Head of caudate nucleus (tissue), 42 donors: Measurements from ENCODE around the gene VPS9D1.
A peak's percentile ranks its signal among the peaks of the same experiment; 100 is the strongest.
"Not testable (repeated sequence)": the region's sequence is repeated elsewhere in the genome, so short reads cannot be mapped to it uniquely, and the experiment has no call there.

ENCODE experiments used
- DNase-seq, 42 donors: peaks; one replicate each; pipeline versions ENCODE4 v3.0.0 to v3.0.0-alpha.2; 2020 to 2021; ENCODE audit warnings: mixed read lengths in 7 of 42
- intact Hi-C: fragments of 100-400 bp; cut with DNase I; formaldehyde crosslinking; loops from one replicate; pipeline ENCODE4 v1.15.0; 2022

The VPS9D1 gene

GRCh38 chr16:89698717-89699116, 22.0 kb downstream of the VPS9D1 start:
- DNase-seq, intact Hi-C loops: not testable (repeated sequence)

- peak in 1 of 42 donors; percentile 36 for DNase-seq
- intact Hi-C loops: no loop called here
Observed at GRCh38 chr16:89697616-89698331, 22.9 kb downstream of the VPS9D1 start.

DNA sequence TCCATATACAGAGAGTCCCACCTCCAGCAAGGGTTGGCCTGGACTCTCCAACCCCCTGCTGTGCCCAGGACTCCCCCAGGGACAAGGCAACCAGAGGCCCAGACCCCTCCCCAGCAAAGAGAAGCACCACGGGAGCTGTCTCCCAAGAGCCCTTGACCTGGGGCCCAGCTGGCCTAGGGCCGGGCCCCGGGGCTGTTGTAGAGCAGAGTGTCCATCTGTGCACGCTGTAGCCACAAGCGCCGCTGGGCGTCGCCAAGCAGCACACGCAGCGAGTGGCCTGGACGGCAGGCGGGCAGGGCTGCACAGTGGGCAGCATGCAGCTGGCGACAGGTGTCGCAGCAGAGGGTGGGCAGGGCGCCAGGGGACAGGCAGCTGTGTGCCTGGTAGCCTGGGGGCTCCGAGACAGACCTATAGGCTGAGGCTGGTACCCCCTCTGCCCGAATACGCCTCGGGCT, 23.5 kb downstream of the VPS9D1 start:
- intact Hi-C loops: no loop called here
- DNase-seq: no peak

- intact Hi-C loops: no loop called here
- peak in 1 of 42 donors; percentile 36 for DNase-seq
Observed at GRCh38 chr16:89696670-89697128, 24.0 kb downstream of the VPS9D1 start.

- DNase-seq: peak in 2 of 42 donors; percentile 23 to 38
Observed at GRCh38 chr16:89695875-89696669, 24.6 kb downstream of the VPS9D1 start.

GRCh38 chr16:89695086-89695874, 25.4 kb downstream of the VPS9D1 start:
- intact Hi-C loops: no loop called here
- DNase-seq: peak in 3 of 42 donors; percentile 21 to 36 (median 27)

More at GRCh38 chr16:89695875-89696669, 24.6 kb downstream of the VPS9D1 start:
- intact Hi-C loops: no loop called here

DNA sequence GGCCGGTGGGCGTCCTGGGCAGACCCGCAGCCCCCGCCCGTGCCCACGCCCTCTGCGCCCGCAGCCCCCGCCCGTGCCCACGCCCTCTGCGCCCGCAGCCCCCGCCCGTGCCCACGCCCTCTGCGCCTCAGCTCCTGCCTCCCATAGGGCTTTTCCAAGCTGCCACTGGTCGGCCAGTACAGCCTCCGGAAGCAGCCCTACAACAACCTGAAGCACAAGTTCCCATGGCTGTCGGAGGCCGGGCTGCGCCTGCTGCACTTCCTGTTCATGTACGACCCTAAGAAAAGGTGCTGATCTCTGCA, 26.0 kb downstream of the VPS9D1 start:
- intact Hi-C loops, DNase-seq: not testable (repeated sequence)

DNA sequence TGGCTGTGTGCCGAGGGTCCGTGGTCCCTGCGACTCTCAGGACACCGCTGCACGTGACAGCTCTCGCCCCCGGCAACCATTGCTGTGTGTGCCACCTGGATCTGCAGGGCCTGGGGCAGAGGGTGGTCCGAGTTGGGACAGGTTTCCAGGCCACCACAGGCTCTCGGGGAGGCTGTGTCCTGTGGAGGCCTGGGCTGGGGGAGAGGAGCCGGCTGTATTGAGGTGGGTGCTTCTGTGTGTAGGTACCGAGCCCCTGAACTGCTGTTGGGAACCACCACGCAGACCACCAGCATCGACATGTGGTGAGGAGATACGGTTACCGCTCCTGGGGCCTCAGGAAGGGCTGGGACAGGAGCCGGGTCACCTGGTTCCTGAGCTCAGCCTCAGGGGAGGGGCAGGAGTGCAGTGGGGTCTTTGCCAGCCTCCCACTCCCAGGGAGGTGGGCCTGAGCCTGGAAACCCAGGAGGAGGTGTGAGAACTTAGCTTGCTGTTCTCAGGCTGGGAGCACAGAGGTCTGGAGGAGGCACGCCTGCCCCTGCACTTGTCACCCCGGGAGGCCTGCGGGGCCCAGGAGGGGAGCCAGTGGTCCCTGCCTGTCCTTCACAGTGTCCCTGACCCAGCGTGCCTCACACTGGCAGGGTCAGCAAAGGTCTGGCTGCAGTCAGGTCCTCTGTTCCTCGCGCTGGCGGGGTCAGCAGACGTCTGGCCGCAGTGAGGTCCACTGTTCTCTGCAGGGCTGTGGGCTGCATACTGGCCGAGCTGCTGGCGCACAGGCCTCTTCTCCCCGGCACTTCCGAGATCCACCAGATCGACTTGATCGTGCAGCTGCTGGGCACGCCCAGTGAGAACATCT, 26.5 kb downstream of the VPS9D1 start:
- no peak for DNase-seq
- intact Hi-C loops: no loop called here

- no peak for DNase-seq
- intact Hi-C loops: no loop called here
Observed at GRCh38 chr16:89693289-89693731, 27.4 kb downstream of the VPS9D1 start.

DNA sequence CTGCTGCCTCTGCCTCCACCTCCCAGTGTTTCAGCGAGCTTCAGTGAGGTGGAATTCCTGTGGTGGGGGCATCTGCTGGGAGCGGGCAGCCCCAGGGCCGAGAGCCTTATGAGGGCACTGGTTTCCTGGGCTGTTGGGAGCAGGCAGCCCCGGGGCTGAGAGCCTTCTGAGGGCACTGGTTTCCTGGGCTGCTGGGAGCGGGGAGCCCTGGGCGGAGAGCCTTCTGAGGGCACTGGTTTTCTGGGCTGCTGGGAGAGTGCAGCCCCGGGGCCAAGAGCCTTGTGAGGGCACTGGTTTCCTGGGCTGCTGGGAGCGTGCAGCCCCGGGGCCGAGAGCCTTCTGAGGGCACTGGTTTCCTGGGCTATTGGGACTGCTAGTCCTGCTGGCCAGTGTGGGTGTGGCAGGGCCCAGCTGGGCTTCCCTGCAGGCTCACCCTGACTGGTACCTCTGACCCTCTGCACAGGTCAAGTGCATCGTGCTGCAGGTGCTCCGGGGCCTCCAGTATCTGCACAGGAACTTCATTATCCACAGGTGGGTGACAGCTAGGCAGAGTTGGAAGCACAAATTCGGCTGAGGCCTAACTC, 28.6 kb downstream of the VPS9D1 start:
- intact Hi-C loops: no loop called here
- no peak for DNase-seq

- intact Hi-C loops: no loop called here
- no peak for DNase-seq
Observed at GRCh38 chr16:89691231-89691985, 29.3 kb downstream of the VPS9D1 start.

DNA sequence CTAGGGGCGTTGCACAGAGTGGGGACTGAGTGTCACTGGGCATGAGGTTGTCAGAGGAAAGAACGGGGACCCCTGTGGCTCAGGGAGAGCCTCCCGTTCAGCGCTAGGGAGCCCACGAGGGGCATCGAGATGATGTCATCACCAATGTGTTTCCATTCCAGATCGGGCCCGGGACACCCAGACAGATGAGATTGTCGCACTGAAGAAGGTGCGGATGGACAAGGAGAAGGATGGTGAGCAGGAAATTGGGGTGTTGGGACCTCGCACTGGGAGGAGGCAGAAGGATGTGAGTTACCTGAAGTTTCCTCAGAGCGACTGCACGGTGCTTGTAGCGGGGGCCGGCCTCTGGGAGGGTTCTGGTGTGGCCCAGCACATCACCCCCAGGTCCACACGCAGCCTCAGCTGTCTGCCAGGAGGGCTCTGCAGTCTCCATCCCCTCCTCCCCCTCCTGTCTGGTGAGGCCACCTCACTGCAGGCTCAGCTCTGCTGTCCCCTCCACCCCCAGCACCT, 30.3 kb downstream of the VPS9D1 start:
- no peak for DNase-seq
- intact Hi-C loops: no loop called here

GRCh38 chr16:89689621-89690020, 31.1 kb downstream of the VPS9D1 start:
- not testable (repeated sequence) for DNase-seq
- intact Hi-C loops: loop anchor here (10.0 kb wide), 1 partner anchor 125 kb away; the partner anchor contains the start of gene RPL13

DNA sequence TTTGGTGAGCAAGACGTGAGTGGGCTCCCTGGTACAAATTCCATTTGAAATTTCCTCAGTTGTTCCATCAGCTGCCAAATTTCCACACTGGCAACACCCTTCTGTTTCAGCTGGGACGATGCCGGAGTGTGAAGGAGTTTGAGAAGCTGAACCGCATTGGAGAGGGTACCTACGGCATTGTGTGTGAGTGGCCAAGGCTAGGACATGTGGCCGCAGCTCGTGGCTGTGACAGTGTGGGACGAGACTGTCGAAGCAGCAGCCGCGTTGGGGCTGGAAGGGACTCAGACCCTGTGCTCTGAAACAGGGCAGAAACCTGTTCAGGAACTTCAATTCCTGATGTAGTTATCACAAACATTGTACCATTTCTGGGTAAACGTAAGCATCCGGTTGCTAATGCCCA, 31.6 kb downstream of the VPS9D1 start:
- intact Hi-C loops: loop anchor here (10.0 kb wide), 1 partner anchor 124 kb away; the partner anchor contains the start of gene RPL13
- DNase-seq: no peak

GRCh38 chr16:89688395-89688794, 32.3 kb downstream of the VPS9D1 start:
- no peak for DNase-seq
- intact Hi-C loops: loop anchor here (10.0 kb wide), 1 partner anchor 124 kb away; the partner anchor contains the start of gene RPL13

GRCh38 chr16:89687092-89687940, 33.4 kb downstream of the VPS9D1 start:
- DNase-seq: no peak
- intact Hi-C loops: loop anchor here (10.0 kb wide), 1 partner anchor 123 kb away; the partner anchor contains the start of gene RPL13
